GM12873 (cell line): ENCODE results near the gene NOM1.

Experiments used
- TF ChIP-seq, protein P1 (sequence below): IDR thresholded peaks from 2 replicates; pipeline ENCODE4 v1.5.1; 2012; ENCODE audit warnings: low read depth, mild to moderate bottlenecking, moderate library complexity, low read length, control low read depth; ENCODE audit not compliant: insufficient read depth; ENCODE audit errors: missing control alignments

The NOM1 gene

DNA sequence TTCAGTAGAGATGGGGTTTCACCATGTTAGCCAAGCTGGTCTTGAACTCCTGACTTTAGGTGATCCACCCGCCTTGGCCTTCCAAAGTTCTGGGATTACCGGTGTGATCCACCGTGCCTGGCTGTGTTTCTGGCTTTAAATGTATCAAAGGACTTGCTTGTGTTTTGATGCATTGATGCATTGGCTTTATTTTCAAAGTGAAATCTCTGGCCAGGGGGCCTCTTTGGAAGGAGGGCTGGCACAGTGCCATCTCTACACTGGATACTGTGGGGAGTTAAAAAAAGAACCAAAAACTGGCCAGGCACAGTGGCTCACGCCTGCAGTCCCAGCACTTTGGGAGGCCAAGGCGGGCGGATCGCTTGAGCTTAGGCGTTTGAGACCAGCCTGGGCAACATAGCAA, 44.9 kb downstream of the NOM1 start:
- TF ChIP-seq, protein P1, sequence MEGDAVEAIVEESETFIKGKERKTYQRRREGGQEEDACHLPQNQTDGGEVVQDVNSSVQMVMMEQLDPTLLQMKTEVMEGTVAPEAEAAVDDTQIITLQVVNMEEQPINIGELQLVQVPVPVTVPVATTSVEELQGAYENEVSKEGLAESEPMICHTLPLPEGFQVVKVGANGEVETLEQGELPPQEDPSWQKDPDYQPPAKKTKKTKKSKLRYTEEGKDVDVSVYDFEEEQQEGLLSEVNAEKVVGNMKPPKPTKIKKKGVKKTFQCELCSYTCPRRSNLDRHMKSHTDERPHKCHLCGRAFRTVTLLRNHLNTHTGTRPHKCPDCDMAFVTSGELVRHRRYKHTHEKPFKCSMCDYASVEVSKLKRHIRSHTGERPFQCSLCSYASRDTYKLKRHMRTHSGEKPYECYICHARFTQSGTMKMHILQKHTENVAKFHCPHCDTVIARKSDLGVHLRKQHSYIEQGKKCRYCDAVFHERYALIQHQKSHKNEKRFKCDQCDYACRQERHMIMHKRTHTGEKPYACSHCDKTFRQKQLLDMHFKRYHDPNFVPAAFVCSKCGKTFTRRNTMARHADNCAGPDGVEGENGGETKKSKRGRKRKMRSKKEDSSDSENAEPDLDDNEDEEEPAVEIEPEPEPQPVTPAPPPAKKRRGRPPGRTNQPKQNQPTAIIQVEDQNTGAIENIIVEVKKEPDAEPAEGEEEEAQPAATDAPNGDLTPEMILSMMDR: no peak

DNA sequence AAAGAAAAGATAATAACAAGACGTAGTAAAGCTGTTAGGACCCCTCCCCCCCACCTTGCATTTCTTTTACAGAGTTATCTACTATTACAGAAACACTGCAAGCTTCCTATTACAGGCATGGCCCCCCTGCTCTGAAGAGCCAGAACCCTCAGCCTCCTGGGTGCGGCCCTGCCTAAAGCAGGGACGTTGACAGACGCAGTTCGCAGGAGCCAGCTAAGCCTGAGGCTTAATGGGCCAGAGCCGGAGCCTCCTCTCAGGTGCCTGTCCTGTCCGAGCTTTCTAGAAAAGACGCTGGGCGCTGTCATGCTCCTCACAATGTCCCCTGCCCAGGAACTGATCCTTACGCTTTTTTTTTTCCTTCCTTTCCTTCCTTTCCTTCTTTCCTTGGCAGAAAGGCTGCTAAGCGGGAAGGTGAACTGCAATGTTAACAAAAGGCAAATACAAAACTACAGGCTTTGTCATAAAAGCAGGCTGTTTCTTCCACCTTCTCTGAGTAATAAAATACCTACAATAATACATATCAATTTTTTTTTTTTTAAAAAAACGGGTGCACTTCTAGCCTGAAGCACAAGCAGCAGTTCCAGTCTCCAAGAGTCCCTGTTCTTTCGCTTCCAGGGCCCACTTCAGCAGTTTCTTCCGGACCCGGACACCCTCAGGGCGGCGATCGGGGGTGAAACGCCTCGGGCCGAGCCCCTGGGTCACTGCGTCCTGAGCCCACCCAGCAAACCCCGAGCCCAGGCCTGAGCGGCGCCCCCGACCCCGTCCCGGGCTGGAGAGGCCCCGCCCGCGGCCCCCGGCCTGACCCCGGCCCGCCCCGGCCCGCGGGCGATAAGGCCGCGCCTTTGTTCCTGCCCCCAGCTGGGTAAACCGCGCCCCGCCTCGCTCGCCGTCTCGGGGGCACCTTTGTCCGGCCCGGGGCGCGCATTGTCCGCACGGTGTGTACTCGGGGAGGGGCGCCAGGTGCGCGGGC, 49.8 kb downstream of the NOM1 start:
- TF ChIP-seq, protein P1: no peak

DNA sequence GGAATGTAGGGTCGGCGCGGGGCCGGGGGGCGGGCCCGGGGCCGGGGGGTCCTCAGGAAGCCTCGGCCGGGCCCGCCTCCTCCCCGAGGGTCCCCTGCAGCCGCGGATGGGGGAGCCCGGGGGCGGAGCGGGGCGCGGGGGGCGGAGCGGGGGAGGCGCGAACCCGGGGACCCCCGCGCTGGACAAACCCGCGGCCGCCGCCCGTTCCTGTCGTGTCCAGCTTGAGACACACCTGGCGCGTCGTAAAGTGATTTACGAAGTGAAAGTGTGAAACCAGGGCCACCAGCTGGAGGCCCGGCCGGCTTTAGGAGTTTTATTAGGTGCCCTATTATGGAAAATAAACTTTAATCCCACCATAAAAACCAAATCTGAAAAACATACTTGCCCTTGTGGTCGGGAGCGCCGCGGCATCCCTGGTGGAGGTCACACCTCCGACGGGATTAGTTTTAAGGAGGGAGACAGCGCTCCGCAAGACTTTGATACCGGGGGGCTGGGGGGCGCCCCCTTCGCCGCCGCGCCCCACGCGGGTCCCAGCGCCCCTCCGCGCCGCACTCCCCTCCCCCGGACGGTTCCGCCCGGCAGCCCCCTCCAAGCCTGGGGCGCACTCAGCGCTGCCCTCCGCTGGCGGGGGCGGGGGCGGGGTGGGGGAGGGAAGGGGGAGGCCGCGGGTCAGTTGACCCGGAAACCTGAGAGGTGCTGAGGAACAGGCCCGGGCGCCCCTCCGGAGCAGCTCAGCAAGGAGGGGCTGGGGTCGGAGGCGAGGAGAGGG, 50.6 kb downstream of the NOM1 start:
- TF ChIP-seq, protein P1: no peak

DNA sequence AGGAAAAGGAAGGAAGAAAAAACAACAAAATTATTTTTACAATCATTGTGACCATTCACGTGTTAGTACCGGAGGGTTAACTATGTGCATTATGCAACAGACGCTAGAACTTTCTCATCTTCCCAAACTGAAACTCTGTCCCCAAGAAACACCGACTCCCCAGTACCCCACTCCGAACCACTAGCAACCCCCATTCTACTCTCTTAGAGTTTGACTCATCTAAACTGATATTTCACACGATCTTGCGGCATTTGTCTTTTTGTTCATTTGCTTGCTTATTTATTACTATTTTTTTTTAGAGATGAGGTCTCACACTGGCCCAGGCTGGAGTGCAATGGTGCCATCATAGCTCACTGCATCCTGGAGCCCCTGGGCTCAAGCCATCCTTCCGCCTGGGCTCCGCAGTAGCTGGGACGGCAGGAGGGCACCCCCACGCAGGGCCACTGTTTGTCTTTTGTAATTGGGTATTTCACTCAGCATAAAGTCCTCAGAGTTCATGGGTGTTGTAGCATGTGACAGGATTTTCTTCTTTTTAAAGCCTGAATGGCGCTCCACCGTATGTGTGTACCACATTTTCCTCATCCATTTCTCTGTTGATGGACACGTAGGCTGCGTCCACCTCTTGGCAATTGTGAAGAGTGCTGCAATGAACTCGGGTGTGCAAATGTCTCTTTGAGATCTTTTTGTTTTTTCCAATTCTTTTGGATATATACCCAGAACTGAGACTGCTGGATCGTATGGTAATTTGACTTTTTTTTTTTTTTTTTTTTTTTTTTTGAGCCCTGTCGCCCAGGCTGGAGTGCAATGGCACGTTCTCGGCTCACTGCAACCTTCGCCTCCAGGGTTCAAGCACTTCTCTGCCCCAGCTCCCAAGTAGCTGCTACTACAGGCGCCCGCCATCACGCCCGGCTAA, 51.5 kb downstream of the NOM1 start:
- TF ChIP-seq, protein P1: no peak

DNA sequence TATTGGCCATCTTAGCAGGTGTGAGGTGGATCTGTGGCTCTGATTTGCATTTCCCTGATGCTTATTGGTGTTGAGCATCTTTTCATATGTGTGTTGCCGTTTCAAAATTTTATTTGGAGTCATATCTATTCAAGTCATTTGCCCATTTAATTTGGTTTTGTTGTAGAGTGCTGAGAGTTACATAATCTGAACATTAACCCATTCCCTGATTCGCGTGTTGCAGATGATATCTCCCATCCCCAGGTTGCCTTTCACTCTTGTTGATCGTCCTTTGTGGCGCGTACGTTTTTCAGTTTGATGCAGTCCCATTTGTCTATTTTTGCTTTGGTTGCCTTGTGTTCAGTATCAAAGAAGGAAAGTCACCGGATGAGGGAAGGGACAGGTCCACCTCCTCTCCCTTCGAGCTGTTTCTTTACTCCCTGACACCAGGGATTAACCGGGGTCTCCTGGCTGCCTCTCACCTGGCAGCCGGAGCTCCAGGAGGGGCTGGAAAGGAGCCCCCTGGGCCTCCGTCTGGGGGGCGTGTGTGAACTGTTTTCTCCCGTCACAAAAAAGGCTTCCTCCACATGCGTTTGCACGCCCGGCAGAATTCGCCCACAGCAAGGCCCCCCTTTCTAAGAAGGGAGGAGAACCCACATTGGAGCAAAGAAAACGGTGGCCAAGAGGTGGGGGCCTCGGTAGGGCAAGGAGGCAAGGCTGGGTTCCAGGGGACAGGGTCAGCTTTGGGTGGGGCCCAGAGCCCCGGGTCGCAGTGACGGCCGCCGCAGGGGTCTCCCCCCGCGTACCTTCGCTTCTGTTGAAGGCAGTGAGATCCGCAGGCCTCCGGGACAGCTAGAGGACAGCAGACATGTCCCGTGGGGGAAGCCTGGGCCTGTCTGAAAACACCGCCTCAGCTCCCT, 52.7 kb downstream of the NOM1 start:
- TF ChIP-seq, protein P1: no peak

DNA sequence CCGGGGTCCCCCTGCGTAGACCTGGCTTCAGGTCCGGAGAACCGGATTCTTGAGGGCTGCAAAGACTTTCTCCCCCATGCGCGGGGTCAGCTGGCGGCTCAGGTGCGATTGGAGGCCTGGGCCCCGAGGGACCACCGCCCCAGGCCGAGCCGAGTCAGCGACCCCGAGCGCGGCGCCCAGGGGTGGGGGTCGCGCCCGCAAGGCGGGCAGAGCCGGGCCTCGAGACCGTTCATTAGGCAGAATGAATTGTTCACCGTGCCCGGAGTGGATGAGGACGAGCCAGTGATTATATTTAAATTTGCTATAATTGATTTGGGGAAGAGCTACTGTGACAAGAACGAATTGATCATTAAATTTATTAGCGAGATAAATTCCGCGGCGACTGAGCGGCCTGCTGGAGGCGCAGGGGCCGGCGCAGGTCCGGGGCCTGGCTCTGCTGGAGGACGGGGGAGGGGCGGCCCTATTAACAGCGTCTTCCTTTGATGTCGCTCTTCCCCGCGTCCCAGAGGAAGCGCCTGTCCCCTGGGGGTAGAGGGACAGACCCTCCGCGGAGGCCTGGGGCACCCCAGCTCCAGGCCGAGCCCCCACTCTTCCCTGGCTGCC, 53.4 kb downstream of the NOM1 start:
- TF ChIP-seq, protein P1: no peak
